ENCODE data around the gene FCN2. TPM values are rescaled to one million over a fixed set of nuclear protein-coding genes. Genes with fewer than 3 reads are reported as not detected.

FCN2 gene
- total RNA-seq, 1 donor from 2014 or later: not detected

DNA sequence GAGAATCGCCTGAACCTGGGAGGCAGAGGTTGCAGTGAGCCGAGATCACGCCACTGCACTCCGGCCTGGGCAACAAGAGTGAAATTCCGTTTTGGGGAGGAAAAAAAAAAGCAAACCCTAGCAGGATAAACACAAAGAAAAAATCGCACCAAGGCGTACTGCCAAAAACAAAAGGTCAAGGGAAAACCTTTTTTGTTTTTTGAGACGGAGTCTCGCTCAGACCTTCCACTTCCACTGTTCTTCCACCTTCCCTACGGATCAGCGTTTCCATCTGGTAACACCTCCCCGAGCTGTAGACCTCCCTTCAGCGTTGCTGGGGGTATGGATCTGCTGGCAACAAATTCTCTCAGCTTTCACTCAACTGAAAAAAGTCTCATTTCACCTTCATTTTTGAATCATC is 20.1 kb upstream of the FCN2 start:
- no peaks in the 10 kb centered on the region for H4K20me1 ChIP-seq (ENCODE audit: low read depth)
- H3K27me3 ChIP-seq: no peaks in the 10 kb centered on the region
- Mint-ChIP-seq H3K27me3 (ENCODE audit: insufficient read depth, low read depth) (peaks cover 8% of the 10 kb centered on the region), H3K36me3 (no peaks in the 10 kb centered on the region), H3K27ac (no peak overlapping the region), H3K4me3 (no peak overlapping the region), H3K9me3 (peaks cover 5% of the 10 kb centered on the region), H3K4me1 (no peaks in the 10 kb centered on the region)
- H3K4me3 ChIP-seq: no peak overlapping the region
- no peak overlapping the region for H3K4me2 ChIP-seq
- no peak overlapping the region for H3K27ac ChIP-seq
- H3K36me3 ChIP-seq: no peaks in the 10 kb centered on the region
- TF ChIP-seq EZH2 (IDR thresholded peaks at IDR 0.05) (no peak), EZH2phosphoT487 (IDR thresholded peaks at IDR 0.05) (no peak)
- TF ChIP-seq, protein P1, sequence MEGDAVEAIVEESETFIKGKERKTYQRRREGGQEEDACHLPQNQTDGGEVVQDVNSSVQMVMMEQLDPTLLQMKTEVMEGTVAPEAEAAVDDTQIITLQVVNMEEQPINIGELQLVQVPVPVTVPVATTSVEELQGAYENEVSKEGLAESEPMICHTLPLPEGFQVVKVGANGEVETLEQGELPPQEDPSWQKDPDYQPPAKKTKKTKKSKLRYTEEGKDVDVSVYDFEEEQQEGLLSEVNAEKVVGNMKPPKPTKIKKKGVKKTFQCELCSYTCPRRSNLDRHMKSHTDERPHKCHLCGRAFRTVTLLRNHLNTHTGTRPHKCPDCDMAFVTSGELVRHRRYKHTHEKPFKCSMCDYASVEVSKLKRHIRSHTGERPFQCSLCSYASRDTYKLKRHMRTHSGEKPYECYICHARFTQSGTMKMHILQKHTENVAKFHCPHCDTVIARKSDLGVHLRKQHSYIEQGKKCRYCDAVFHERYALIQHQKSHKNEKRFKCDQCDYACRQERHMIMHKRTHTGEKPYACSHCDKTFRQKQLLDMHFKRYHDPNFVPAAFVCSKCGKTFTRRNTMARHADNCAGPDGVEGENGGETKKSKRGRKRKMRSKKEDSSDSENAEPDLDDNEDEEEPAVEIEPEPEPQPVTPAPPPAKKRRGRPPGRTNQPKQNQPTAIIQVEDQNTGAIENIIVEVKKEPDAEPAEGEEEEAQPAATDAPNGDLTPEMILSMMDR (IDR thresholded peaks at IDR 0.05): no peak
- no peak overlapping the region for H3K9ac ChIP-seq
- no peaks in the 10 kb centered on the region for H3F3A ChIP-seq (ENCODE audit: low read depth)
- no peaks in the 10 kb centered on the region for H3K4me1 ChIP-seq
- no peak overlapping the region for H2AFZ ChIP-seq (replicated peaks)
- no peaks in the 10 kb centered on the region for H3K9me3 ChIP-seq (ENCODE audit: low read depth)
- no peak for DNase-seq (ENCODE audit: low spot score)
- H3K79me2 ChIP-seq (ENCODE audit: low read depth): no peaks in the 10 kb centered on the region

DNA sequence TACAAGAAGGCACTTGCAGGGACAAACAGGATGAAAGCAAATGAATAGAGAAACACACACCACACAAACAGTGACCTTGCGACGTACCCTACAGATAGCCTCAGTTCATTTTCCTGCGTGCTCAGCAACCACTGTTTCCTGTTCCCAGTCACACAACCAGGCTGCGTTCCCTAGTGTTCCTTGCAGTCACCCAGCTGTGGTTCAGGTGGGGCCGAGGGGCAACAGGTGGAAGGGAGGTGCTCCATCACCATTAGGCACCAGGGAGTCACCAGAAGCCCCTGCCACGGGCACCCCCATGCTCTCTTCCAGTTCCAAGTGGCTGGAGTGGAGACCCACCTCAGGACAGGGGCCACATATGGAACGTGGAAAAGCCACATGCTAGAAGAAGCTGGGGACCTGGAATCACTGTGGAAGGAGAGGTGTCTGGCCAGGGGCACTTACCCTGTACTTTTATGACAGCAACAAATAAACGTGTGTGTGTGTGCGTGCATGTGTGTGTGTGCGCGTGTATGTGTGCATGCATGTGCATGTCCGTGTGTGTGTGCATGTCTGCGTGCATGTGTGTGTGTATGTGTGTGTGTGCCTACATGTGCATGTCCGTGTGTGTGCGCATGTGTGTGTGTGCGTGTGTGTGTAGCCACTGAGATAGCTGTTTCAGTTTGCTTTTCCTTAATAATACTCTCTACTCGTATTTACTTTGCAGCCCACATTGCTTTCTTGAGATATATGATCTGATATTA is 18.8 kb upstream of the FCN2 start:
- Mint-ChIP-seq H3K4me1 (no peaks in the 10 kb centered on the region), H3K9me3 (peaks cover 5% of the 10 kb centered on the region), H3K27ac (no peak overlapping the region), H3K27me3 (ENCODE audit: insufficient read depth, low read depth) (peaks cover 8% of the 10 kb centered on the region), H3K36me3 (no peaks in the 10 kb centered on the region), H3K4me3 (no peak overlapping the region)
- no peak overlapping the region for H3K4me2 ChIP-seq
- no peaks in the 10 kb centered on the region for H3K9me3 ChIP-seq (ENCODE audit: low read depth)
- no peak overlapping the region for H3K27ac ChIP-seq
- no peaks in the 10 kb centered on the region for H3F3A ChIP-seq (ENCODE audit: low read depth)
- no peak overlapping the region for H2AFZ ChIP-seq (replicated peaks)
- H4K20me1 ChIP-seq (ENCODE audit: low read depth): no peaks in the 10 kb centered on the region
- no peaks in the 10 kb centered on the region for H3K36me3 ChIP-seq
- no peak overlapping the region for H3K9ac ChIP-seq
- TF ChIP-seq EZH2 (IDR thresholded peaks at IDR 0.05) (no peak), EZH2phosphoT487 (IDR thresholded peaks at IDR 0.05) (no peak)
- TF ChIP-seq, protein P1 (IDR thresholded peaks at IDR 0.05): no peak
- no peak overlapping the region for H3K4me3 ChIP-seq
- DNase-seq (ENCODE audit: low spot score): no peak
- no peaks in the 10 kb centered on the region for H3K27me3 ChIP-seq
- H3K79me2 ChIP-seq (ENCODE audit: low read depth): no peaks in the 10 kb centered on the region
- no peaks in the 10 kb centered on the region for H3K4me1 ChIP-seq

DNA sequence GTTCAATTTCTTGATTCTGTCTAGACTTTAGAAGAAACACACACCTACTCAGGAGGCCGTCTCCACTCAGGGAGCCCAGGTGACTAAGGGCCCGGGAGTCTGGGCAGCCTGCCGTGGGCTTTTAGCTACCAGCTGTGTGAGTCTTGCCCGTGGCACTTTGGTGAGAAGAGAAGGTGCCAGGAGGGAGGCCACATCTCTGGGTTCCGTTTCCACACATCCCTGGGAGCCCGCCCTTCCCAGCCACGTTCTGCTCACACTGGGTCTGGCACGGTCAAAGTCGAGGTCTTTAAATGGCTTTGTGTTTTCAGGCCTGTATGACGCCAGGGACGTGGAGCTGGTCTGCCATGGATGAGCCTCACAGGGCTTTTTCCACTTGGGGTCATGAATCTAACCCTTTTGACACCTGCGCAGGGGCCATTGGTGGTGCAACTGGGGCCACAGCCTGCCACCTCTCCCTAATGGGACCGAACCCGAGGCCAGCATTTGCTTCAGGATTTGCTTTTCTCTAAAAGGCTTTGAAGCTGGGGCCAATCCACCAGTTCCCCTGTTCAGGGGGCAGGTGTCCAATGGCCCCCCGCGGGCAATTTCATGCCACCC is 17.2 kb upstream of the FCN2 start:
- no peaks in the 10 kb centered on the region for H3K27me3 ChIP-seq
- Mint-ChIP-seq H3K27me3 (ENCODE audit: insufficient read depth, low read depth) (peaks cover 10% of the 10 kb centered on the region), H3K9me3 (peaks cover 2% of the 10 kb centered on the region), H3K36me3 (no peaks in the 10 kb centered on the region), H3K4me3 (no peak overlapping the region), H3K4me1 (no peaks in the 10 kb centered on the region), H3K27ac (no peak overlapping the region)
- no peak overlapping the region for H3K27ac ChIP-seq
- H3K4me2 ChIP-seq: no peak overlapping the region
- H3K9me3 ChIP-seq (ENCODE audit: low read depth): no peaks in the 10 kb centered on the region
- no peaks in the 10 kb centered on the region for H3K4me1 ChIP-seq
- H4K20me1 ChIP-seq (ENCODE audit: low read depth): no peaks in the 10 kb centered on the region
- H3F3A ChIP-seq (ENCODE audit: low read depth): no peaks in the 10 kb centered on the region
- DNase-seq (ENCODE audit: low spot score): no peak
- no peak overlapping the region for H3K9ac ChIP-seq
- H2AFZ ChIP-seq (replicated peaks): no peak overlapping the region
- H3K36me3 ChIP-seq: no peaks in the 10 kb centered on the region
- H3K4me3 ChIP-seq: no peak overlapping the region
- TF ChIP-seq, protein P1 (IDR thresholded peaks at IDR 0.05): no peak
- TF ChIP-seq EZH2phosphoT487 (IDR thresholded peaks at IDR 0.05) (no peak), EZH2 (IDR thresholded peaks at IDR 0.05) (no peak)
- no peaks in the 10 kb centered on the region for H3K79me2 ChIP-seq (ENCODE audit: low read depth)

Measured in neural progenitor cell (in vitro differentiated cells).